ENCODE data around the gene CALR.
A peak's percentile ranks its signal among the peaks of the same experiment; 100 is the strongest.
"Not testable (repeated sequence)": the region's sequence is repeated elsewhere in the genome, so short reads cannot be mapped to it uniquely, and the experiment has no call there.

CALR gene

DNA sequence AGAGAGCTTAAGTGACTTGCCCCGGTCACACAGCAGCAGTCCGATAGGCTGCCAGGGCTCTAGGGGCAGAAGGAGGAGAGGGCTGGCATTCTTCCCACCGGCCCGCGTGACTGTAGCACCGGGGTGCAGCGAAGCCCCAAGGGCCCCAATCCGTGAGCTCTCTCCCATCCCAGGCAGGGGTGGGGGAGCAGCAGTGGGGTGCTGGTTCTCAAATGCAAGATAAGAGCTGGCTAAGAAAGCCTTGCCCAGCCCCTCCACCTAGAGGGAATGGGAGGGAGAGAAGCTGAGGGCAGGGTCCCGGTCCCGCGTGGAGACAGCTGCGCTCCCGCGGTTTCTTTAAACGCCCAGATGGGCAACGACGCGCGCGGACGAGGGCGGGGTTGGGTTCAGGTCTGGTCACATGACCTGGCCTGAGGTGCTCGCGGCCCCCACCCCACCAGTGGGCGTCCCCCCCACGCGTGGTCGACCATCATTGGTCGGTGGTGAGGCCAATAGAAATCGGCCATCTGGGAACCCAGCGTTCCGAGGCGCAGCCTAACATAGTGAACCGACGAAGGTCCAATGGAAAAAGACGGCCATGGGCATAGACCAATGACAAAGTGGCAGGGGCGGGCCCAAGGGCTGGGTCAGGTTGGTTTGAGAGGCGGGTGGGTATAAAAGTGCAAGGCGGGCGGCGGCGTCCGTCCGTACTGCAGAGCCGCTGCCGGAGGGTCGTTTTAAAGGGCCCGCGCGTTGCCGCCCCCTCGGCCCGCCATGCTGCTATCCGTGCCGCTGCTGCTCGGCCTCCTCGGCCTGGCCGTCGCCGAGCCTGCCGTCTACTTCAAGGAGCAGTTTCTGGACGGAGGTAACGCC, at the start of gene CALR:
Gene CALR, plus strand, starts transcription at position 683 of the 852 bp plus-strand sequence. Its CDS starts 71 bp downstream, at position 754.
- DNase-seq = peak; percentile 94

- not testable (repeated sequence) for DNase-seq
Measured at GRCh38 chr19:12890299-12890786, 48.1 kb upstream of the CALR start.

DNA sequence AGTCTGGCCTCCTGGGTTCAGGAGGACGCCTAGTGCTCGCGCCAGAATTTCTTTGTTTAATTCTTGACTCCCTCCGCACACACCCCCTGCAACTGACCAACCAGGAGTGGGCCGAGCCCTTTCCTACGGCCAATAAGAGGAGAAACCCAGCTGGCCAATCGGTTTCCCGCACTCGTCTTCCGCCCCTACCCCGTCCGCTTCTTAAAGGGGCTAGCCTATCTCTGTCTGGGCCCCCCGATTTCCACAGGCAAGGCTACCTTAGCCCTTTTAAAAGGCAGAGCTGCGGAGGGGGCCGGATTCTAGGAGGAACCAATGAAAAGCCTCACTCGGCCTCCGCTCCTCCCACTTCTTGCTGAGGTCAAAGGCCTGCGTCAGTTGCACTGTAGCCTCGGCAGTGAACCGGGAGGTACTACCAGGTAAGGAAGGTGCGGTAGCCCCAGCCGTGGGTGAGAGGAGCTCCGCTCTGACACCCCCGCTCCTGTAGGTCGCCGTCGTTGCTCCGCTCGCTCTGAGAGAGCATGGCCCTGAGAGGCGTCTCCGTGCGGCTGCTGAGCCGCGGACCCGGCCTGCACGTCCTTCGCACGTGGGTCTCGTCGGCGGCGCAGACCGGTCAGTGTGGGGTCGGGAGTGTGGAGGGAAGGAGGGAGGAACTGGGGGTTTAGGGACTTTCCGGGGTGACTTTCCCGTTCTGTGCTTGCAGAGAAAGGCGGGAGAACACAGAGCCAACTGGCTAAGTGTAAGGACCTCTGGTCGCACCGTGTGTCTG, 47.4 kb upstream of the CALR start, which contains the start of gene GCDH:
Gene GCDH, plus strand, starts transcription at position 374 of the 766 bp plus-strand sequence. Its CDS starts 145 bp downstream, at position 519.
- DNase-seq = peak; percentile 89

DNA sequence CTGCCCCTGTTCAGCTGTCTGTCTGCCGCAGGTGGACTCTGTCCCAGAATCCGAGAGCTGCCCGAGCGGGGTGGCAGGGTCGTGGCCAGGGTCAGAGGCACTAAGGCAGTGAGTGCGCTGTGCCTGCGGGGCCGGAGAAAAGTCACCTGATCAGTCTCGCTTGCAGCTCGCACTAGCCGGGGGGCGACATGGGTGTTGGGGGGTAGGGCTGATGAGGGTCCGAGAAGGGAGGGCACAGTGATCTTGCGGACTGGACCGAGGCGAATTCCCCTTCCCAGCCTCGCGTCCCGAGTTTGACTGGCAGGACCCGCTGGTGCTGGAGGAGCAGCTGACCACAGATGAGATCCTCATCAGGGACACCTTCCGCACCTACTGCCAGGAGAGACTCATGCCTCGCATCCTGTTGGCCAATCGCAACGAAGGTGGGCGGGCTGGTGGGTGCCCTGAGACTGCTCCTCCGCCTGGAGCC, 46.8 kb upstream of the CALR start:
- no peak for DNase-seq

- DNase-seq = no peak
Measured at GRCh38 chr19:12893582-12893981, 44.8 kb upstream of the CALR start.

DNA sequence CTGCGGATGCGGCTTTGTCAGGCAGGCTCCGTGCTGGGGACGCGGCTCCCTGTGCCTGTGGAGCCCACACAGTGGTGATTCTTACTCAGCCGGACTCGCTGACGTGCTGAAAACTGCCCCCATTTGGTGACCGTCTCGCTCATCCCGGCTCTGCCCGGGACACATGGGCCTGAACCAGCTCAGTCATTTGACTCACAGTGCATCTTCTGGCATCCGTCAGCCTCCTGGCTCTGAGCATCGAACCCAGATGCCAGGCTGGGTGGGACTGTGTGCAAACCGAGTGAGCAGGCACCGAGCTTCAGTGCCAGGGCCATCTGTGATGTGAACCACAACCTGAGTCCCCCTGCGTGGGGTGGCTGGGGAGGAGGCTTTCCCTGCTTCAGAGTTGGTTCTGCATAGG, 41.9 kb upstream of the CALR start:
- DNase-seq = no peak

DNA sequence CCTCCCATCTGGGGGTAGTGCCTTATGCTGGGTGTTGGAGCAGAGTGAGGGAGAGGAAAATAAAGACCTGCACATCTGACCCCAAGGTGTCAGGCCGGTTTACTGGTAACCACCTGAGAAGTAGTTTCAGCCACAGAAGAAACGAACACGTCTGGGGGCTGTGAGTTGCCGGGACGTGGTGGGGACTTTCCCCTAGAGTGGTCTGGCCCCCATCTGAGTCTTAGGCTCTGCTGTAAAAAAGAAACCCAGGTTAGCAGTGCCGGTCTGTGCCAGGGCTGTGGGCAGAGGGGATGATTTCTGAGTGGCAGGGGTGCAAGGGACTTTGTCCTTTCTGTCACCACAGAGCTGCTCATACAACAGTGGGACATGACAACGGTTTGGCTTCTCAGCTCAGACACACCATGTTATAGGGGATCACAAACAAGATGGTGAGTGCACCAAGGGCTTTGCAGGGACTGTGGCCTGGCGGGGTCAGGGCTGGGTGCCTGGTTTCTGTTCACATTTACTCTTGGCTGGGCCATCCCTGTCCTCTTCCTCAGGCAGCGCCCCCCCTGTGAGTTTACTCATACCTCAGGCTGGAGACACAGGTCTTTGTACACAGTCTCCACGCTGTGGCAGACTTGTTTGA, 38.4 kb upstream of the CALR start:
- DNase-seq = no peak

DNA sequence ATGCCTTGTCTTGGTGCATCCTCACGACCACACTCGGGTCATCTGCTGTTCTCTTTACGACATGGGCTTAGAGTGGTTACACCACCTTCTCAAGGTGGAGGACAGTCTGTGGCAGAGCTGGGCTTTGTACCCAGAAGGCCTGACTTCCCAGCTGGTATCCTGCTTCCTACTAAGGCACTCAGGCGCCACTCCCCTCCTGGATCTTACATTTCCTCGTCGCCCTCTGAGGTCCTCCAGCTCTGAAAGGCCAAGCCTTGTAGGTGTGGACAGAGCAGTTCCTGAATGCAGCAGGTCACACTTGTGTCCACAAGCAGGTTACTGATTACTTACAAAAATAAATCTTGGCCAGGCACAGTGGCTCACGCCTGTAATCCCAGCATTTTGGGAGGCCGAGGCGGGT, 31.2 kb upstream of the CALR start:
- DNase-seq = no peak

GRCh38 chr19:12912571-12912970, 25.8 kb upstream of the CALR start:
- peak; percentile 70 for DNase-seq

- peak; percentile 66 for DNase-seq
Measured at GRCh38 chr19:12913011-12913561, 25.3 kb upstream of the CALR start.

DNA sequence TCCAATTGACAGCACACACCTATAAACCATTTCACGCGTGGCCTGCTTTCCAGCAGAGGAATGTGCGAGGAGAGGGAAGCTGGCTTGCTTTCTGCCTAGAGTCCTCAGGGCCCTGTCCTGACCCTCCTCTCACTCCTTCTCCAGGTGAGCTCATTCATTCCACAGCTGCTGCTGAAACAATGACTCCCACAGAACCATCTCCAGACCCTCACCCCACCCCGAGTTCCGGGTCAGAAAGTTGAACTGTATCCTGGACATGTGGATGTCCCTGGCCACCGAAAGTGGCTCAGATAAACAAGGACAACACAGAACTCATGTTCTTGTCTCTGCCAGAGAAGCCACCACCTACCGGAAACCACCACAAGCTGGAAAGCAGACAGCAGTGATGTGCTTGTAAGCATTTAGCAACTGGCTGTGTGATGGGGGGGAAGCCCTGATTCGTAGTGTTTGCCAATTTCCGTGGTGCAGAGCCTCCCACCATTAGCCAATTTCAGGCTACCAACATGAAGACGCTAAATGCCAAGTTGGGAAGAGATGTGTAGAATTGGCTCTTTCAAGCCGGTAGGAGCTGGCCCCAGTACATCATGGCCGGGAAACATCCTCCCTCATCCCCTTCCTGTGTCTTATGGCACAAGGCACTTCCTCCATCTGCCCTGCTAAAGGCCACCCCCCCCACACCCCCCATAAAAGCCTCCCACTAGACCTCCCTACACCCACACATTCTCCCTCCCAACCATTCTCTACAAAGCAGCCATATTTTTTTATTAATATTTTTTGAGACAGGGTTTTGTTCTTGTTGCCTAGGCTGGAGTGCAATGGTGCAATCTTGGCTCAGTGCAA, 24.3 kb upstream of the CALR start:
- DNase-seq = no peak

DNA sequence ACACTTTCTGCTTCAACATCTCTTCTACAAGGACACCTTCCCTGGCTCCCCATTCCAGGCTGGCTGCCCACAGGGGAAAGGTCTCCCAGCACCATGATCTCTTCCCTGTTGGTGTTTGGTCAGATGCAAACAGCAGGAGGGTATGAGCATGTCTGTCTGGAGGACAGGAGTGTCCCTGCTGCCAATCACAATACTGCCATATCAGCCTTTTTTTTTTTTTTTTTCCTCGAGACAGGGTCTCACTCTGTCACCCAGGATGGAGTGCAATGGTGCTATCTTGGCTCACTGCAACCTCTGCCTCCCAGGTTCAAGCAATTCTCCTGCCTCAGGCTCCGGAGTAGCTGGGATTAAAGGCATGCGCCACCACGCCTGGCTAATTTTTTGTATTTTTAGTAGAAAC, 22.5 kb upstream of the CALR start:
- not testable (repeated sequence) for DNase-seq

GRCh38 chr19:12918253-12918652, 20.2 kb upstream of the CALR start:
- DNase-seq = no peak

GRCh38 chr19:12921047-12921446, 17.4 kb upstream of the CALR start:
- no peak for DNase-seq

GRCh38 chr19:12922959-12923358, 15.4 kb upstream of the CALR start:
- no peak for DNase-seq

- no peak for DNase-seq
Measured at GRCh38 chr19:12924621-12925310, 13.6 kb upstream of the CALR start.

DNA sequence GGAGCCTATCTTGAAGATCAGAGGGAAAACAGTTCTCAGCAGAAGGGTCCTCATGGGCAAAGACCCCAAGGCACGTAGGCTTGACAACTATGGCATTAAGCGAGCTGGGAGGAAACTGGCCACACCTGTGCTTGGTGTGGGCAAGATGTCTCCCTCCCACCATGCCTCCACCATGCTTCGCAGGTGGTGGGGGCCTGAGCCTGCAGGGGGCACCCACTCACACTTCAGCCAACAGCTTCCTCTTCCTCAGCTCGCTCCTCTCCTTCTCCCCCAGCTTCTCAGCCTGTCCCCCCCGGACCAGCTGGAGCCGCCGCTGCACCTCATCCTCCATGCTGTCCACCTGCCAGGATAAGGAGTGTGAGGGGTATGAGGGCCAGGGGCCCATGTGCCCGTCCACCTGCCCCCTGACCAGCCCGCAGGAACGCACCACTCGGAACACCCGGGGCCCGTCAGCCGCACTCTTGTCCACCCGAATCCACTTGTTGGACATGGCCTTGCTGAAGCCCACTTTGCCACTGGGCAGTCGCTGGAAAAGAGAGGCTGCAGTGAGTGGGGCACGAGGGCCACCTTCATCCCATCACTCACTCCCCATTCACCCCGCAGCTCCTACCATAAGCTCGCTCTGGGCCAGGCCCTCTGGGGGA, 8.3 kb upstream of the CALR start:
- no peak for DNase-seq

- no peak for DNase-seq
Measured at GRCh38 chr19:12932392-12933286, 5.8 kb upstream of the CALR start.

DNA sequence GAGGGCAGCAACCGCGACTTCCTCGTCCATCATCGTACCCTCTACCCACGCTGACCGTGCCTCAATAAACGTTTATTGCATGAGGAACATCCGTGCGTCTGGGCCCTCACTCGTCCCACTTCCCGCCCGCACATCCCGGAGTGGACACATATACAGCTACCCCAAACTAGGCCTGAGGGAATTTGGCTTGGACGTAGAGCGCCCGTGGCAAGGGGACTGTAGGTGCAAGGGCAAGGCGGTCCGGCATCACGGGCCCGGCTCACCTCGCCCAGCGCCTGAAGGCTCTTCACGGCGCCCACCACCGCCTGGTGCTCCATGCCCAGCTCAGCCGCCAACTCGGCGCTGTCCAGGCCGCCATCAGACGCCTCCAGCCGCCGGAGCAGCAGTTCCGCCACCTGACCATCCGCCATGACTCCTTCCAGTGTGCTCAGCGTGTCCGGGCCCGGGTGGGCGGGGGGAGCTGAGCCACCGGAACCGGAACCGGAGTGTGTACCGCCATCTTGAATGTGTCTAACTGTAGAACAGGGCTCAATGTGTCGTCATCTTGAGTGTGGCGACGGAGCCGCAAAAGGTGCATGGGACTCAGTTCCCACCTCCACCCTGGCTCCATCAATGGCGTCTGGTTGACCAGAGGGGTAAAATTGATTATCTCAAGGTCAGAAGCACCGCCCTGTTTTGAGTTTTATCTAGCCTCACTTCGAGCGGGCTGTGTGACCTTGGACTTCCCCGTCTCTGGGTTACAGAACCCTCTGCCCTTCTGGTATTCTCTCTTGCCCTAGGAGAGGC, 4.9 kb upstream of the CALR start, which contains the start of gene FARSA:
Gene FARSA, minus strand, starts transcription at position 425 of the 786 bp plus-strand sequence. Its CDS starts 15 bp downstream, at position 410.
- no peak for DNase-seq

All from NCI-H187 treated with DMSO at 0.1 percent for 48 hours (cell line).